ENCODE results near the gene ADGRF5.

The ADGRF5 gene

DNA sequence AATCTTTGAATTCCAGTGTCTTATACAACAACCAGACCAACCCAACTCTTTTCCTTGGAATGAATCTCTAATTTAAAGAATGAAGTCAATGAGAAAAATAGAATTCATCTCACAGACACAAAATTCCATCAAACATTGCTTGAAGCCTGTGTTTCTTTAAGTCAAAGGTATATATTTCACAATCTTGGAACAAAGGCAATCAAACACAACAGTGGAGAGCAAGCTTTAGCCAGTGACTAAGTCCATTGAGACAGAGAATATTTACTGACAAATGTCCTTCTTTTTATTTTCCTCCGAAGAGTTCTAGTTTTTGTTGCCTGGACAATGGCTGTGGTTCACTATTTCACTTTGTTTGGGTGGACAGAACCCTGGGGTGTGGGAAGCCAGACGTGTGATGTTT is 92.8 kb downstream of the ADGRF5 start:
- DNase-seq (ENCODE audit: low read depth in 2 of 2), result no peak

DNA sequence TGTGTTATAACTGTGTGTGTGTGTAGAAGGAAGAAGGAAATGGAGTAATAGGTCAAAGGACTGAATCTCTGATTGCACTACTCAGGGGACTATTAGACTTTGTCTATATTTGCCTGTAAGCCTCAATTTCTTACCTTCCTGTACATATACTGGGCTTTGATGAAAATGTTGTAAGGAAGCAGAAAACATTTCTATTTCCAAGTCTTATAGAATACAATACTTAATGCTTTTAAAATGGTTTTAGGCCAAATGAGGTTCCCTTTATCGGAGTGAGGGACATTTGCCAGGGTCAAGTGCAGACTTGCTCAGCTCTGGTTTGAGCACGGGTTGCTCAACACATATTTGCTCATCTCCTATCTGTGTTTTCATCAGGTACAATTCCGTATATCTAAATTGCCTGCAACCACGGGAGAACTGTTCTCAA is 100.3 kb downstream of the ADGRF5 start:
- DNase-seq (ENCODE audit: low read depth in 2 of 2), result no peak

DNA sequence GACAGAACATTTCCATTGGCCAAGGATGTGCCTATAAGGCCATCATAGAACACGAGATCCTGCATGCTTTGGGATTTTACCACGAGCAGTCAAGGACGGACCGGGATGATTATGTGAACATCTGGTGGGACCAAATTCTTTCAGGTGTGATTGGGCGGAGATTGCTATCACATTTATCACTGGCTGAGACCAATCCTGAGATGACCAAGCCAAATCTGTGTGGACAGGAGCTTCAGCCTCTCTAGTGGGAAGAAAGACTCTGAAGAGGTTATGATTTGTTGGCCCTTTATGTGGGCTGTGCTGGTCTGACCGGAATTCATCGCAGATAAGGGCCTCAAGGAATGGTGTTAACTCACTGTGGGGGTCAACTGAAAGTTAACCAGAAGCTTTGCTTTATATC is 102.2 kb downstream of the ADGRF5 start:
- no peak for DNase-seq (ENCODE audit: low read depth in 2 of 2)

DNA sequence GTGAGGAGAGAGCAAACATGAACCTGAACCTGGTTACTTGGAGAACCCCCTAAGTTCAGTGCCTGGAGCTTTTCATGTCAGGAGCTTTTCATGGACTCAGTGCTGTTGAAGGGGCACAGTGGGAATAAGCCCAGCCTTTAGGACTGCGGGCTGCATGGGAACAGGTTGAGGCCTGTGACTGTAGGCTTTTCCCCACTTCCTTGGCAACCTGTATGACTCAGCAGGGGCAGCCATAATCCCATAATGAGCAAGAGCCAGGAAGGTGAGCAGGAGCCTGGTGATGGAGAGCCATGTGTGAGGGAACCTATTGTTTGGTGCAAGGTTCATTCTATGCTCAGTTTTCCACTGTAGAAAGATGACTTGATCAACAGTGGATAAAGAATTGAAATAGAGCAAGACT is 105.1 kb downstream of the ADGRF5 start:
- DNase-seq (ENCODE audit: low read depth in 2 of 2), result no peak

DNA sequence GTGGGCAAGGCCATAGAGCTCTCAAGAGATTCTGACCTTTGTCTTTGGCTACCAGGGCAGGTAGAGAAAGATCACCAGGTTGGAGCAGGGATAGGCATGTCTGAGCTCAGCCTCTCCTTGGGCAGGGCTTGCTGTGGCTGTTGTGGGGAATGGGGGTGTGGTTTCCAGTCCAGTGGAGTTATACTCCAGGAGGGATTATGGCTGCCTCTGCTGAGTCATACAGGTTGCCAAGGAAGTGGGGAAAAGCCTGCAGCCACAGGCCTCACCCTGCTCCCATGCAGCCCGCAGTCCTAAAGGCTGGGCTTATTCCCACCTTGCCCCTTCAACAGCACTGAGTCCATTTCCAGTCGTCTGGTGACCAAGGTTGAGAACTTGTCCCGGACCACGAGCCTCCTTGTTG is 106.6 kb downstream of the ADGRF5 start:
- no peak for DNase-seq (ENCODE audit: low read depth in 2 of 2)

DNA sequence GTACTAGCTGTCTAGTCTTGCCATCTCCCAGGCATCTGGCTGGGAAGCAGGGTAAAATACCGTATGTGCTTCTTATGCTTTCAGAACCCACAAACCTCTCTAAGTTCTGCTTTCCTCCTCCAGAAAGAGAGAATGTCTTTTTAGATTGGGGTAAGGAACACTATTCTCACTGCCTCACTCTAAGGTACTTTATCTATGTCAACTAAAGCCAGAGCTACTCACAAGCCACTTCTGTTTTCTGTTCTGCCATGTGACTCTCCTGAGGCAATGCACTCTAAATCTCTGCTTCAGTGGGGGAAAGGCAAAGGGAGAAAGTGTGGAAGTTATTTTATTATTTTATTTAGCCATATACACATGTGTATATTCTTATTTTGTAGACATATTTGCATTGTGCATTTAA is 112.9 kb downstream of the ADGRF5 start:
- no peak for DNase-seq (ENCODE audit: low read depth in 2 of 2)

Measured in stimulated activated CD8-positive, alpha-beta memory T cell treated with anti-CD3 and anti-CD28 coated beads, Interleukin-2, amount 100 ng/mL, for 1 hour (primary cell).